IMR-90 (cell line): Measurements from ENCODE around the gene MTCL1. TPM values are rescaled to one million over a fixed set of nuclear protein-coding genes. Genes with fewer than 3 reads are reported as not detected.

Experiments used
- ATAC-seq: fragments of 200-7000 bp; cut with Tn5 transposase; 2 replicates; pipeline ENCODE4 v1.9.1; 2020; ENCODE audit warnings: low read depth, mild to moderate bottlenecking, moderate library complexity
- BruUV-seq: library from RNA; stranded (reverse); fragments of 400-500 nt; replicated peaks from 2 replicates; lab custom pipeline; 2021; lab: Mats Ljungman, UMichigan
- CTCF ChIA-PET: fragments of 300-600 bp; formaldehyde crosslinking; extraction: SDS; loops from one replicate; lab custom pipeline; 2021; ENCODE audit warnings: antibody characterized with exemption; lab: Yijun Ruan, JAX
- POLR2A ChIA-PET: fragments of 300-600 bp; sonication (Branson Sonifier 250); formaldehyde crosslinking; loops from one replicate; lab custom pipeline; 2022; ENCODE audit warnings: antibody characterized with exemption; ENCODE audit not compliant: unreplicated experiment; lab: Charles Lee
- DNase-seq: peaks from one replicate; pipeline ENCODE4 v3.0.0; 2013
- H2AFZ ChIP-seq: replicated peaks from 2 replicates; pipeline ENCODE3; 2013; ENCODE audit warnings: low read length, mild to moderate bottlenecking; ENCODE audit not compliant: poor library complexity
- H2AK5ac ChIP-seq: 2 replicates; pipeline ENCODE4 v1.6.1; 2013; ENCODE audit warnings: low read depth, low read length, inconsistent platforms
- H2AK9ac ChIP-seq: replicated peaks from 2 replicates; pipeline ENCODE3; 2013; ENCODE audit warnings: mild to moderate bottlenecking, low read depth, low read length, moderate library complexity; ENCODE audit not compliant: poor library complexity
- H2BK120ac ChIP-seq: 2 replicates; pipeline ENCODE4 v1.6.1; 2013; ENCODE audit warnings: low read depth, low read length, inconsistent platforms
- H2BK15ac ChIP-seq: 3 replicates; pipeline ENCODE4 v1.6.1; 2013; ENCODE audit warnings: low read depth, low read length, inconsistent platforms
- H2BK20ac ChIP-seq: 2 replicates; pipeline ENCODE4 v1.6.1; 2013; ENCODE audit warnings: low read depth, mild to moderate bottlenecking, inconsistent platforms, low read length, moderate library complexity
- H2BK5ac ChIP-seq: 2 replicates; pipeline ENCODE4 v1.6.1; 2013; ENCODE audit warnings: mild to moderate bottlenecking, low read depth, low read length, inconsistent platforms; ENCODE audit not compliant: poor library complexity, severe bottlenecking
- H3K14ac ChIP-seq: replicated peaks from 2 replicates; pipeline ENCODE4 v1.6.1; 2013; ENCODE audit warnings: low read depth, low read length, inconsistent platforms
- H3K18ac ChIP-seq: 2 replicates; pipeline ENCODE4 v1.6.1; 2013; ENCODE audit warnings: low read depth, low read length, control low read depth
- H3K23ac ChIP-seq: 2 replicates; pipeline ENCODE4 v1.6.1; 2013; ENCODE audit warnings: low read depth, low read length, inconsistent platforms
- H3K27ac ChIP-seq: 2 replicates; pipeline ENCODE4 v1.5.1; 2013; ENCODE audit warnings: mild to moderate bottlenecking, control low read depth, low read length; ENCODE audit not compliant: insufficient read depth
- H3K27me3 ChIP-seq: 2 replicates; pipeline ENCODE4 v1.6.1; 2013; ENCODE audit warnings: low read length; ENCODE audit not compliant: control insufficient read depth, insufficient read depth
- H3K36me3 ChIP-seq: 2 replicates; pipeline ENCODE4 v1.6.1; 2013; ENCODE audit warnings: low read length, mixed read lengths; ENCODE audit not compliant: control insufficient read depth, insufficient read depth
- H3K4ac ChIP-seq: 2 replicates; pipeline ENCODE4 v1.6.1; 2013; ENCODE audit warnings: low read depth, low read length, inconsistent platforms
- H3K4me1 ChIP-seq: 2 replicates; pipeline ENCODE4 v1.6.1; 2013; ENCODE audit warnings: low read length, mixed read lengths; ENCODE audit not compliant: control insufficient read depth, insufficient read depth
- H3K4me2 ChIP-seq: 2 replicates; pipeline ENCODE4 v1.6.1; 2013; ENCODE audit warnings: low read depth, mild to moderate bottlenecking, control low read depth, low read length, moderate library complexity
- H3K4me3 ChIP-seq: 2 replicates; pipeline ENCODE4 v1.5.1; 2013; ENCODE audit warnings: low read depth, mild to moderate bottlenecking, control low read depth, low read length, moderate library complexity; ENCODE audit not compliant: insufficient read depth
- H3K56ac ChIP-seq: 2 replicates; pipeline ENCODE4 v1.6.1; 2013; ENCODE audit warnings: low read length, inconsistent platforms; ENCODE audit not compliant: insufficient read depth; ENCODE audit errors: extremely low read depth
- H3K79me1 ChIP-seq, 2 experiments: 2 replicates each; pipeline ENCODE4 v1.6.1; 2013; ENCODE audit warnings: low read length in 2 of 2, inconsistent platforms in 1 of 2, low read depth in 1 of 2
- H3K9ac ChIP-seq: 2 replicates; pipeline ENCODE4 v1.6.1; 2013; ENCODE audit warnings: low read depth, low read length, control low read depth
- H3K9me1 ChIP-seq: 2 replicates; pipeline ENCODE4 v1.6.1; 2013; ENCODE audit warnings: low read length, inconsistent platforms; ENCODE audit not compliant: insufficient read depth
- H3K9me3 ChIP-seq: 2 replicates; pipeline ENCODE4 v1.6.1; 2013; ENCODE audit warnings: low read length; ENCODE audit not compliant: control insufficient read depth, insufficient read depth
- H4K20me1 ChIP-seq: 2 replicates; pipeline ENCODE4 v1.6.1; 2013; ENCODE audit warnings: low read length, inconsistent platforms; ENCODE audit not compliant: insufficient read depth
- H4K5ac ChIP-seq: 2 replicates; pipeline ENCODE4 v1.6.1; 2013; ENCODE audit warnings: mild to moderate bottlenecking, low read depth, low read length, control low read depth
- H4K8ac ChIP-seq, 2 experiments: 2 replicates each; pipeline ENCODE4 v1.6.1; 2013; ENCODE audit warnings: low read depth in 2 of 2, low read length in 2 of 2, control low read depth in 1 of 2, inconsistent platforms in 1 of 2
- H4K91ac ChIP-seq: 2 replicates; pipeline ENCODE4 v1.6.1; 2013; ENCODE audit warnings: low read depth, low read length, inconsistent platforms; ENCODE audit not compliant: insufficient read depth
- BHLHE40 ChIP-seq: fragments of 150-350 bp; IDR thresholded peaks from 2 replicates; pipeline ENCODE4 v1.6.1; 2016; ENCODE audit warnings: mild to moderate bottlenecking, low read depth, low read length
- ELK1 ChIP-seq: fragments of 150-350 bp; IDR thresholded peaks from 2 replicates; pipeline ENCODE4 v1.6.1; 2016; ENCODE audit warnings: low read depth, mild to moderate bottlenecking, low read length, moderate library complexity, borderline replicate concordance
- FOS ChIP-seq: fragments of 150-350 bp; IDR thresholded peaks from 2 replicates; pipeline ENCODE4 v1.6.1; 2016; ENCODE audit warnings: low read depth, low read length
- MAZ ChIP-seq: IDR thresholded peaks from 2 replicates; pipeline ENCODE4 v1.6.1; 2012; ENCODE audit warnings: low read depth, mild to moderate bottlenecking, low read length, improper control_type of control experiment, moderate library complexity, borderline replicate concordance
- NFE2L2 ChIP-seq: fragments of 150-350 bp; IDR thresholded peaks from 2 replicates; pipeline ENCODE4 v1.6.1; 2016; ENCODE audit warnings: low read depth, mild to moderate bottlenecking, low read length
- RCOR1 ChIP-seq: IDR thresholded peaks from 2 replicates; pipeline ENCODE4 v1.6.1; 2012; ENCODE audit warnings: mild to moderate bottlenecking, low read length, improper control_type of control experiment; ENCODE audit not compliant: insufficient replicate concordance
- RFX5 ChIP-seq: IDR thresholded peaks from 2 replicates; pipeline ENCODE4 v1.8.0; 2012; ENCODE audit warnings: low read depth, mild to moderate bottlenecking, low read length, moderate library complexity
- WGBS, 2 experiments: methylation state at CpG; one replicate each; pipeline versions ENCODE4 v1.1.5 to v1.1.7; 2013; ENCODE audit warnings: missing lambda C conversion rate in 2 of 2; ENCODE audit not compliant: insufficient read length in 1 of 2; ENCODE audit errors: extremely low coverage in 2 of 2; 5-methylcytosine and 5-hydroxymethylcytosine counted together
- dilution Hi-C: fragments of 300-500 bp; cut with HindIII; formaldehyde crosslinking; loops from one replicate; pipeline ENCODE4 v1.14.3; 2018; ENCODE audit warnings: low sequenced_read_pairs; ENCODE audit not compliant: unreplicated experiment
- in situ Hi-C: fragments of 300-500 bp; cut with MboI; formaldehyde crosslinking; loops from 3 replicates; pipeline ENCODE4 v1.14.3; 2019; ENCODE audit warnings: low sequenced_read_pairs, inconsistent platforms, mixed read lengths
- intact Hi-C: fragments of 100-400 bp; cut with micrococcal nuclease; formaldehyde crosslinking; loops from 2 replicates; pipeline ENCODE4 v1.10.0; 2022
- polyA plus RNA-seq, 3 experiments: library from polyadenylated mRNA; depleted of rRNA; stranded (reverse); fragments of >200 nt; gene quantifications; 2 replicates each; pipeline ENCODE4 v1.2.3, GENCODE V29; 2012; ENCODE audit warnings: low replicate concordance in 1 of 3
- total RNA-seq: library from RNA; depleted of rRNA; stranded (reverse); fragments of >200 nt; gene quantifications from 2 replicates; pipeline ENCODE4 v1.2.3, GENCODE V29; 2012
- TF ChIP-seq, protein P1 (sequence below): fragments of 150-350 bp; IDR thresholded peaks from 2 replicates; pipeline ENCODE4 v1.6.1; 2017; ENCODE audit warnings: mild to moderate bottlenecking, antibody characterized with exemption, low read length, low read depth

MTCL1 gene
- total and polyA plus RNA-seq, 2 of the 4 experiments (the other 2 are of a cell fraction): 29.0 to 45.3 TPM

GRCh38 chr18:8834881-8835280 is 129.5 kb downstream of the MTCL1 start:
- Histone ChIP-seq H4K5ac (no peak overlapping the region), H2AK9ac (no peak overlapping the region), H3K9me3 (peaks cover 5% of the 10 kb centered on the region), H2BK15ac (0 out of 3 replicates have a peak overlapping the region, but pooled peaks have one; percentile 10), H3K4ac (0 out of 2 replicates have a peak overlapping the region, but pooled peaks have one; percentile 37), H3K9ac (no peak overlapping the region), H3K27me3 (no peaks in the 10 kb centered on the region), H3K79me1 (peaks cover 6 to 27% of the 10 kb centered on the region in 2 experiments; a peak in 3 of 4 replicates), H3K27ac (peak overlapping the region; percentile 42; the same call in 1 of the 2 replicates), H2BK120ac (no peak overlapping the region; the same call in 1 of the 2 replicates), H3K4me1 (peaks cover 20% of the 10 kb centered on the region), H3K36me3 (peaks cover 6% of the 10 kb centered on the region), H3K56ac (no peak overlapping the region; the same call in 1 of the 2 replicates), H3K18ac (peak overlapping the region; percentile 16; the same call in 1 of the 2 replicates), H3K9me1 (peaks cover 24% of the 10 kb centered on the region), H4K20me1 (no peaks in the 10 kb centered on the region), H3K14ac (peak overlapping the region; percentile 39; the same call in 1 of the 2 replicates), H3K4me2 (no peak overlapping the region), H2BK20ac (peak overlapping the region; percentile 16), H2AFZ (no peak overlapping the region), H4K8ac (0 out of 4 replicates have a peak overlapping the region, but pooled peaks of 1 of the 2 experiments have one; percentile 20), H3K23ac (no peak overlapping the region), H4K91ac (peak overlapping the region; percentile 47), H3K4me3 (no peak overlapping the region), H2BK5ac (no peak overlapping the region), H2AK5ac (peak overlapping the region; percentile 53; the same call in 1 of the 2 replicates)
- TF ChIP-seq, protein P1, sequence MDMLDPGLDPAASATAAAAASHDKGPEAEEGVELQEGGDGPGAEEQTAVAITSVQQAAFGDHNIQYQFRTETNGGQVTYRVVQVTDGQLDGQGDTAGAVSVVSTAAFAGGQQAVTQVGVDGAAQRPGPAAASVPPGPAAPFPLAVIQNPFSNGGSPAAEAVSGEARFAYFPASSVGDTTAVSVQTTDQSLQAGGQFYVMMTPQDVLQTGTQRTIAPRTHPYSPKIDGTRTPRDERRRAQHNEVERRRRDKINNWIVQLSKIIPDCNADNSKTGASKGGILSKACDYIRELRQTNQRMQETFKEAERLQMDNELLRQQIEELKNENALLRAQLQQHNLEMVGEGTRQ: no peak
- no peak for TF ChIP-seq RFX5
- TF ChIP-seq ELK1: no peak
- TF ChIP-seq NFE2L2: no peak
- TF ChIP-seq MAZ: no peak
- no peak for TF ChIP-seq RCOR1
- no peak for TF ChIP-seq FOS
- TF ChIP-seq BHLHE40: no peak
- DNase-seq (no peak), ATAC-seq (no peak)
- ChIA-PET CTCF (no interaction called here), POLR2A (no interaction called here)
- intact Hi-C loops: loop anchor here (10.0 kb wide), 1 partner anchor 220 kb away; no protein-coding TSS in a partner anchor
- no TSS peak for BruUV-seq
- in situ Hi-C loops: no loop called here
- WGBS, 2 experiments: 48% methylated on average over 5 of the region's 6 CpGs; no CpG with 5 or more reads in 1 of the 2 experiments
- dilution Hi-C loops: no loop called here
